EH (cell line): ENCODE measurements around the gene CREB3L4.
A peak's percentile ranks its signal among the peaks of the same experiment; 100 is the strongest.
"Not testable (repeated sequence)": the region's sequence is repeated elsewhere in the genome, so short reads cannot be mapped to it uniquely, and the experiment has no call there.

Experiments
- DNase-seq: peaks from one replicate; pipeline ENCODE4 v3.0.0-alpha.2; 2015; ENCODE audit warnings: low read depth

CREB3L4 gene

GRCh38 chr1:153984123-153984894, 16.6 kb downstream of the CREB3L4 start:
- DNase-seq: no peak

GRCh38 chr1:153985341-153985912, 17.7 kb downstream of the CREB3L4 start:
- DNase-seq: peak; percentile 81

- DNase-seq: peak; percentile 91
Observed at GRCh38 chr1:153985941-153986761, 18.4 kb downstream of the CREB3L4 start, which contains the start of gene RAB13. Gene RAB13, minus strand, starts transcription at chr1:153986339. Its CDS starts 103 bp downstream, at chr1:153986236.

GRCh38 chr1:153987621-153988020, 19.9 kb downstream of the CREB3L4 start:
- DNase-seq: no peak

DNA sequence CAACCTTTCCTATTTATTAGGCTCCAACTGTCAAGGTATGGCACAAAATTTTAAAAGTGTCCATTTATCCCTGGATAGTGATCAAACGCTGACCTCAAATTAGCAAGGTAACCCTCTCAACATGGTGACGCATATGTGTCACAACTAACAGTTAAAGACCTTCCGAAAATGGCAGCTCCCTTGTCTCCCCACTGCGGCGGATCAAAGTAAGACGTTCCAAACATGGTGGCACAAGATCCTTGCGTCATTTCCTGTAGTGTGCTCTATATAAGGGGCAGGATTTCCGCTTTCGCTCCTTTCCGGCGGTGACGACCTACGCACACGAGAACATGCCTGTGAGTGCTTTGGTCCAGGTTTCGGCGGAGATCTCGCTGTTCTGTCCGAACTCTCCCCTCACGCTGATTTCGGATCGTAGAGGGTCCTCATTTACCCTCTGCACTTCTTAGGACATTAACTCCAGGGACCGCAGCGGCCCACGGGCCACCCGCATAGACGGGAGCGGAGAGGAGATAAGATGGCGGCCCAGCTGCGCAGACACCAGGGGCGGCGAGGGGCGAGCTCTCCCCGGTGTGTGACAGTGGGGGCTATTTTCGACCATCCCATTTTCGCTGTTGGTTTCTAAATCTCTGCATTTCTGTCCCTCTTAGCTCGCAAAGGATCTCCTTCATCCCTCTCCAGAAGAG, 22.9 kb downstream of the CREB3L4 start, which contains the start of gene RPS27:
RPS27 (plus strand) TSS at position 295 of the 683 bp plus-strand sequence; CDS start at position 330, 35 bp downstream.
- peak; percentile 98 for DNase-seq

- DNase-seq: no peak
Observed at GRCh38 chr1:153991151-153991630, 23.5 kb downstream of the CREB3L4 start.

- DNase-seq: no peak
Observed at GRCh38 chr1:153991806-153992205, 24.1 kb downstream of the CREB3L4 start.

DNA sequence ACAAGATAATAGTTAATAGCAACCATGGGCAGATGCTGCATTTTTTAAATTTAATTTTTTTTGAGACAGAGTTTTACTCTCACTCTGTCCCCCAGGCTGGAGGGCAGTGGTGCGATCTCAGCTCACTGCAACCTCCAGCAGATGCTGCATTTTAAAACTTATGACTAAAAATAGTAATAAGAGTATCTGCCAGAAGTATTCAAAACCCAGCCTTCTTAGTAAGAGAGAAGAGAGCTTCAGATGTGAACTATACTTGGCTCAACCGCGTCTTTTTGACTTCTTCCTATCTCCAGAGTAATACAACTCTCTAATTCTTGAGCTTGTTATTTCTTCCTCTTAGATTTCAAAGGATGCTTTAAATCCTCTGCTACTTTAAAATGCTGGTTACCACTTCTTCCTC, 27.5 kb downstream of the CREB3L4 start:
- no peak for DNase-seq

- DNase-seq: no peak
Observed at GRCh38 chr1:153995640-153996039, 27.9 kb downstream of the CREB3L4 start.

DNA sequence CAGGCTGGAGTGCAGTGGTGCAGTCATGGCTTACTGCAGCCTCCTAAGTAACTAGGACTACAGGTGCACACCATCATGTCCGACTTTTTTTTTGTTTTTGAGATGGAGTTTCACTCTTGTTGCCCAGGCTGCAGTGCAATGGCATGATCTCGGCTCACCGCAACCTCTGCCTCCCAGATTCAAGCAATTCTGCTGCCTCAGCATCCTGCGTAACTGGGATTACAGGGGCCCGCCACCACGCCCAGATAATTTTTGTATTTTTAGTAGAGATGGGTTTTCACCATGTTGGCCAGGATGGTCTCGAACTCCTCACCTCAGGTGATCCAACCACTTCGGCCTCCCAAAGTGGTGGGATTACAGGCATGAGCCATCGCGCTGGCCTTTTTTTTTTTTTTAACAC, 29.2 kb downstream of the CREB3L4 start:
- DNase-seq: not testable (repeated sequence)

DNA sequence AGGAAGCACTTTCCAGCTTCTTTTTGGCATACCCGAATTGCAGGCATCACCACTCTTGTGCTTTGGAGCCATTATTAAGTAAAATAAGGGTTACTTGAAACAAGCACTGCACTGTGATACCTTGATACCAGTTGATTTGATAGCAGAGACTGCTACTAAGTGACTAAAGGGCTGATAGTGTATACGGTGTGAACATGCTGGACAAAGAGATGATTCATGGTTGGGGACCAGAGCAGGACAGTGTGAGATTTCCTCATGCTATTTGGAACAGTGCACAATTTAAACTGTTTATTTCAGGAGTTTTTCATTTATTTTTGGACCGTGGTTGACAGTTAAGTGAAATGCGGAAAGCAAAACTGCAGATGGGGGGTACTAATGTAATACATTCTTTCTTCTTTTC, 32.7 kb downstream of the CREB3L4 start:
- no peak for DNase-seq

DNA sequence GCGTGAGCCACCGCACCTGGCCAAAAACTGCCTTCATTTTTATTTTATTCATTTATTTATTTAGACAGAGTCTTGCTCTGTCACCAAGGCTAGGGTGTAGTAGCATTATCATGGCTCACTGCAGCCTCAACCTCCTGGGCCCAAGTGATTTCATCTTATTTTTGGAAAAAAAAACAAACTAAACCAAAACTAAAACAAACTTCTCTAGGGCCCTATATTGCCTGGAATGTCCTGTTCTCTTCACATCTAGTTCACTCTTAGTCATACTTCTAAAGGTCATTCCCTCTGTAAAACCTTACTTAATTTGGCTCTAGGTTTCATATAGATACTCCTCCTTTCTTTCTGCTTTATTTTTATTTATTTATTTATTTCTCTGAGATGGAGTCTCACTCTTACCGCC, 38.4 kb downstream of the CREB3L4 start:
- DNase-seq: peak; percentile 90

GRCh38 chr1:154012129-154012528, 44.4 kb downstream of the CREB3L4 start:
- DNase-seq: no peak

GRCh38 chr1:154012543-154012942, 44.8 kb downstream of the CREB3L4 start:
- not testable (repeated sequence) for DNase-seq

DNA sequence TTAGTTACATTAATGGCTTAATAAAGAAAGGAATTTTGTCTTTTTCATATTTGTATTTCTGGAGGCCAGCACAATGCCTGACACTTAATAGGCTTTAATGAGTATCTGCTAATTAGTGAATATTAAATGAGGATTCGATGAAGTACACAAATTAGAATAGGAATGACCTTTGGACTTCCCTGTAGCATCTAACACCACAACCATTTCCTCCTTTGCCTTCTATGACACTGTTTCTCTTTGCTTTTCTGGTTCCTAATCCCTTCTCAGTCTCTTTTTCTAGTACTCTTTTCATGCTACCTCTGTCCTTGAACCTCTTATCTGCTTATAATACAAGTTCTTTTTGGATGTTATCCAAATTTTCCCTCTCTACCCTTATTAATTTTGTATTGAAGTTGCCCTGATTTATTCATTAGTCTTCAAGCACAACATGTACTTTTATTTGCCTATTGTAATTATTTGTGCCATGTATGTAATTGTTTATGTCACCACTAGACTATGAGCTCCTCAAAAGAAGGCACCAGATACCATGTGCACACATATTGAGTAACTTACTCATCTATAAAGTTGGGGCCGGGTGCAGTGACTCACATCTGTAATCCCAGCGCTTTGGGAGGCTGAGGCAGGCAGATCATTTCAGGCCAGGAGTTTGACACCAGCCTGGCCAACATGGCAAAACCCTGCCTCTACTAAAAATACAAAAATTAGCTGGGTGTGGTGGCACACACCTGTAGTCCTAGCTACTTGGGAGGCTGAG, 46.6 kb downstream of the CREB3L4 start:
- peak; percentile 73 for DNase-seq

DNA sequence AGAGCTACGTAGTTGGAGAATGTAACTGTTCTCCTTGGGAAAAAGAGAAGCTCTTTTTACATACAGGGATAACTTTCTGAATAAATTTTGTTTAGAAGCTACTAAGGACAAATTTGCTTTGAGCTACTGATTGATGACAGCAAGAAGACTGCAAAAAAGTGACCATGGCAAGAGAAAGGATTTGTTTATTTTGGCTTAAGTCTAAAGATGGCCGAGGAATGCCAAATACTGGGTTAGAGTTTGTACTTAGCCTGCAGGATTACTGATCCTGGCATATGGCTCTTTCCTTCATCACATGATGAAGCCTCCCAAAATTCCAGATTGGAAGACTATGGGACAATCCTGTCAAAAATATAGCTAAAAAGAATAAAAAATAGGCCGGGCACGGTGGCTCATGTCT, 51.6 kb downstream of the CREB3L4 start:
- no peak for DNase-seq

DNA sequence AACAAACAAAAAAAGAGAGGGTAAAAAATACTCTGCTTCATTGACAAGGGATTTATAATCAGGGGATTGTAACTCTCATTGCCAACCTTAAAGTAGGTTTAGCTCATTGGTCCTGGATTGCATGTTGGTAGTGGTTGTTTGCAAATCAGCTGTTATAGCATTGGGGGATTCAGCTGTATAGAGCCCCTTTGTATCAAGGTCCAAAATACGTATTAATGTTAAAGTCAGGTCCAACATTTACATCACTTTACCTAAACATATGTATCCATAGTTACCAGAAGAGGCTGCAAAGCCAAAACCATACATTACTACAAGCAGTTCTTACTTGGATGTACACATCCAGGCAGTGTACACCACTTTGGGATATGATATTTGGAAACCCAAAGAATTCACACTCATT, 52.2 kb downstream of the CREB3L4 start:
- DNase-seq: no peak
